GM21360 (cell line): ENCODE results near the gene TTC22.
"Not testable (repeated sequence)": the region's sequence is repeated elsewhere in the genome, so short reads cannot be mapped to it uniquely, and the experiment has no call there.

ENCODE experiments used
- ATAC-seq: cut with Tn5 transposase; IDR thresholded peaks from one replicate; pipeline ENCODE4 v1.9.1; 2021; ENCODE audit warnings: mild to moderate bottlenecking, moderate library complexity; ENCODE audit not compliant: unreplicated experiment

The TTC22 gene

DNA sequence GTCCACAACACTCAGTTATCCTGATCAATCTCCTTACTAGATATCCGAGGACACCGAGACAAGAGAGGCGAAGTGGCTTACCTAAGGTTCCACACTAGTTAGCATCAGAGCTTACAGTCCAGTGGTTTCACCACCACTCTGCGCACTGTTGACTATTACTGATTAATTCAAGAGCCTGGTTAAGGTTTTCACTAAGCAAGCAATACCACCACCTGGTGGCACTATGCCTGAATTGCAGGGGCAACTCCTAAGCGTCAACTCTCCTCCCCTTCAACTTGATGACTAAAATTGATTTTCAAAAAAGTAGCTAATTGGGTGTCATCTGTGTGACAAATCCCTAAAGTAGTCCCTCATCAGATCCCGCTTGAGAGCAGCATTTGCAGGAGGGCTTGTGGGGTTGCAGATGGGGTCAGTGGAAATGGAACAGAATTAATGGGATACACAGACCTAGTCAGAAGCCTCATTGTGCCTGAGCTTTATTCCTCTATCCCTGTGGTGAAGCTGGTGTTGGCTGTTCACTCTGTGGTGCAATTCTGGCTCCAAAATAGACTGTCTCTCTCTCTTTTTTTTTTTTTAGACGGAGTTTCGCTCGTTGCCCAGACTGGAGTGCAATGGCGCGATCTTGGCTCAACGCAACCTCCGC, 9.1 kb downstream of the TTC22 start:
- ATAC-seq, result no peak

- no peak for ATAC-seq
These were observed 12.7 kb downstream of the TTC22 start for GRCh38 chr1:54788459-54788858.

DNA sequence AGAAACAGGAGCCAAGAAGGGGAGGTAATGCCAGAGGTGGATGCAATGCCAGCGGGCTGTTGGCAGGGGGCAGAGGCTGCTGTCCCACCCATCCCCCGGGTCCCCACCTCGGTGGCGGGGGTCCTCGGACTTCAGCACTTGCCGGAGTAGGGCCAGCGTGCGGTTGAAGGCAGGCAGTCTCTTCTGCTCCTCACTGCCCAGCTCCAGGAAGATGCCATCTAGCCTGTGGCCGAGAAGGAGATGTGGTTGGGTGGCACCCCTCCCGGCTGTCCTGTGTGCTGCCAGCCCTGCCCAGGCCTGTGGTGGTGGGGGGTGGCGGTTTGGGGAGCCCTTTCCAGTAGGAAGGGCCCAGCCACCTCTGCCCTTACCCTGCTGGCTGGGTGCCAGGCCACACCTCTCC, 13.5 kb downstream of the TTC22 start:
- ATAC-seq, result no peak

GRCh38 chr1:54786778-54787177, 14.3 kb downstream of the TTC22 start:
- ATAC-seq, result no peak

GRCh38 chr1:54784066-54784465, 17.1 kb downstream of the TTC22 start:
- ATAC-seq, result no peak

- no peak for ATAC-seq
These were observed 18.5 kb downstream of the TTC22 start for GRCh38 chr1:54782588-54782987.

GRCh38 chr1:54782156-54782555, 19.0 kb downstream of the TTC22 start:
- no peak for ATAC-seq

GRCh38 chr1:54781023-54781723, 19.9 kb downstream of the TTC22 start:
- ATAC-seq, result no peak

DNA sequence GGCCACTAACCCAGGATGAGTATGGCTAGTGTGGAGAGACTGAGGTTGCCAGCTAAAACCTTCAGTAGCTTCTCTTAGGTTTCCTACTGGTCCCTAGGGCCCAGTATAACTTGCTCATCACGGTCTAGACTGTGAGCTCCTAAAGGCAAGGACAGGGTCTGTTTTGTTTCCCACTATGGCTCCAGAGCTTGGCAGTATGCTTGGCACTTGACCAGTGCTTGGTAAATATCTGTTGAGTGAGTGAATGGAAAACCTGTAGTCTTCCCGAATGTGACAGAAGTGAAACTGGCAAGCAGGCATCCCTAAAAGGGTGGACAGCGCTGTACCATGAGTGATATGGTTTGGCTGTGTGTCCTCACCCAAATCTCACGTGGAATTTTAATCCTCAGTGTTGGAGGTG, 23.7 kb downstream of the TTC22 start:
- no peak for ATAC-seq

DNA sequence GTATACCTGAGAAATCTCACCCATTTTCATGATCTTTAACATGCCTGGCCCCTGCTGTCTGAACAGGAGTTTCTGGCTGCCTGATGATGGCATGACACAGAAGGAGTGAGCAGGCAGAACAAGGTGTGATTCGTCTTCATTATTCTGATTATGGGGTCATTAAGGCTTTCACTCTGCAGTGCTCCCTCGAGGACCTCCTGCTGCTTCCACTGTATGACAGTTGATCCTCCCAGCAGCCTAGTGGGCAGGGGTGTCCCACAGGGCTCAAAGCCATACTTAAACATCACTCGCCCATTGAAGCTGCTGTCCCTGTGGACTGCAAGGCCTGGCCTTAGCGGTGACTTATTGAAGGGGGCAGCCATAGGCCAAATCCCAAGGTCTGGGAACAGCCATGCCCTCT, 24.1 kb downstream of the TTC22 start:
- ATAC-seq, result no peak

- not testable (repeated sequence) for ATAC-seq
These were observed 25.0 kb downstream of the TTC22 start for GRCh38 chr1:54775828-54776721.

DNA sequence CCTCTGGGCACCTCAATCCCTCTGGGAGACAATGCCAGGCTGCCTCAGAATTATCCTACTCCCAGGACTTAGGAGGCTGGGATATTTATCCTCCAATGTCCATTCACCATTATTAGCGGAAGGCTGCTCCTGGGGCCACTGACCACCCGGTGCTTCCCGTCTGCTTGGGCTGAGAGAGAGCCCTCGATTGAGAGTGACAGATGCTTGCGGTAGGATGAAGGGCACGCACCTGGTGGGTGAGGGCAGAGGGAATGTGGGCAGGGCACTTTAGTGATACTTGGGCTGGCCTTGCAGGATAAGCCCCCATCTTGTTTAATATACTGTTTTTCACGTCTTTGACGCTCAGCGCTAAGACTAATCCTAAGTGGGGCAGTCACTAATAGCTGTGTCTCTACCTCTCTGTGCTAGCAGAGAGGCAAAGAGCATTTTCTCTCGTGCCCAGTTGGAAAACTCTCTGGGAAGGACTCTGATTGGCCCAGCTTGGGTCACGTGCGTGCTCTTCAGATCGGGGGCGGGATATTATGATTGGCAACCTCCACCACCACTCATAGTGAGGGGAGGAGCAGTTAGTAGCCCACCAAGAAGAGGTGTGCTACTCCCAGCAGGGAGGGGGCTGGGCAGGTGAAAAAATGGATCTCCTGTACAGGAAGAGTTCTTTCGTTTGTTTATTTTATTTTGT, 26.2 kb downstream of the TTC22 start:
- no peak for ATAC-seq

DNA sequence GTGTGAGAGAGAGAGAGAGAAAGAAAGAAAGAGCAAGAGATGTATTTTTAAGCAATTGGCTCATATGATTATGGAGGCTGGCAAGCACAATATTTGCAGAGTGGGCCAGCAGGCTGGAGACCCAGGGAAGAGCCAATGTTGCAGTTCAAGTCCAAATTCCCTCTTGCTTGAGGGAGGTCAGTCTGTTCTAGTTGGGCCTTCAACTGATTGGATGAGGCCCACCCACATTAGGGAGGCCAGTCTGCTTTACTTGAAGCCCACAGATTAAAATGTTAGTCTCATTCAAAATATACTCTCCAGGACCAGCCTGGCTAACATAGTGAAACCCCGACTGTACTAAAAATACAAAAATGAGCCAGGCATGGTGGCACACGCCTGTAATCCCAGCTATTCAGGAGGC, 28.2 kb downstream of the TTC22 start:
- no peak for ATAC-seq

- no peak for ATAC-seq
These were observed 33.0 kb downstream of the TTC22 start for GRCh38 chr1:54768093-54768492.

GRCh38 chr1:54767526-54767925, 33.6 kb downstream of the TTC22 start:
- ATAC-seq, result no peak

DNA sequence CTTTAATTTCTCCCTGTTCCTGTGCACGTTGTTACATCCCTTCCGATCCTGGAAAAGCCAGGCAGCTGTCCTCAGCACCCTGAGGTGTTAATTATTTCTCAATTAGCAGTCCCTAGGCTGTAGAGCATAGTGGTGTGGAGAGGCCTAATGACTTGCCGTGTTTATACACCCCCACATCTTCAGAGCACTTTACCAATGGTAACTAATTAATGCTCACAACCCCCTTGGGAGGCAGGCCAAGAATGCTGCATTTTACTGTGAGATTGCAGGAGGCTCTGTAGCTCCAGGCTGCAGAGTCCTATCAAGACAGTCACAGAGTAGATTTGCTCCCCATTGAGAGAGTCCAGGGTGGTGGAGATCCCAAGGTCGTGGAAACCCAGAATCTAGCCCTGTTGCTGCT, 34.4 kb downstream of the TTC22 start:
- ATAC-seq, result no peak

- peak; percentile 3 for ATAC-seq
These were observed 36.1 kb downstream of the TTC22 start for GRCh38 chr1:54764922-54765561.

DNA sequence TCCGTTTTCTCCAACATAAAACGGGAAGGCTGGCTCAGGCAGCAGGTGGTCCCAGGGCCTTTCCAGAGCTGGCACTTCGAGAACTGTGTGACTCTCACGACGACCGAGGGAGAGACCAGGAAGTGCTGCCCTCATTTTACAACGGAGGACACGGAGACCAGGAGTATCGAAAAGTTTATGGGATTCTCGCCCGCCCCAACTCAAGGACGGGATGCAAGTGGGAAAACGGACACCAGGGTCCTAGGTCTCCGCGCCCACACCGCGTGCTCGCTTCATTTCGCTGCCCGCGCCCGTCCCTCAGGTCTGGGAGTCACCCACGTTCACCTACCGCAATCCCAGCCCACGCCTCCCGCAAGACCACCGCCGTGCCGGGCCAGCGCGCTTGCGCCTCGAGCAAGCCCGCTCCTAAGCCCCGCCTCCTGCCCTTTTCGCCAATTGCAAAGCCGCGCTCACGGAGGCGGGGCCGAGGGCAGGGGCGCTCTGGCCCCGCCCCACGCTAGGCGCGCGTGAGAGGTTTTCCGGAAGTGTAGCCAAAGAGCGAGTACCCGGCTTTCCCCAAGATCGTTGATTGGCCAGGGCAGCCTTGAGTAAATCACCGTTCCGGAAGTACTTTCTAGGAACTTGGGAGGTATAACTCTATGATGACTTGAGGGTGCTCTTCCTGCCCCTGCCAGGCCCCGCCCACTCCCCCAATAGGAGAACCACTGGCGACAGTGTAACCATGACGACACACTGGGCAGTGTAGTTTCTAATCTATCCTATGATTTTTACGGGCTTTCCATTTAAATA, 36.8 kb downstream of the TTC22 start, which contains the start of gene PARS2:
PARS2 (minus strand) TSS at position 391 of the 789 bp plus-strand sequence. CDS start 5,362 bp downstream, outside the sequence.
- ATAC-seq, result peak; percentile 96

DNA sequence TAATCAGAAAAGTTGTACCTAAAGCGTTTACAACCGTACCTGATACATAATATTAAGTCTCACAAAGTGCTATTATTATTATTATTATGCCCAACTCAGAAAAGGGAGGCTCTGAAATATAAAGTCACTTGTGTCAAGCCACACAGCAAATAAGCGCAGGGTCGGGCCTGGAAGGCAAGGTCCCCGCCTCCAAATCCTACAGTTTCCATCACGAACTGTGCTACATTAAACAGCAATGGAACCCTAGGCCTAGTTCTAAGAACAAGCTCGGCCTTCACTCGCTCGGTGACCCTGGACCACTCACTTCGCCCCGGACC, 37.3 kb downstream of the TTC22 start:
- no peak for ATAC-seq
